H9 (cell line): ENCODE results near the gene CMTM8. TPM values are rescaled to one million over a fixed set of nuclear protein-coding genes. Genes with fewer than 3 reads are reported as not detected.

Experiments
- DNase-seq: peaks from one replicate; pipeline ENCODE4 v3.0.0-alpha.2; 2017
- H2AFZ ChIP-seq: one replicate; pipeline ENCODE4 v1.6.1; 2013; ENCODE audit warnings: mild to moderate bottlenecking, low read length, control low read depth, moderate library complexity
- H2AK5ac ChIP-seq: 2 replicates; pipeline ENCODE4 v1.6.1; 2013; ENCODE audit warnings: low read length, control low read depth, mixed read lengths; ENCODE audit not compliant: insufficient read length
- H2BK120ac ChIP-seq: one replicate; pipeline ENCODE4 v1.6.1; 2013; ENCODE audit warnings: low read depth, mild to moderate bottlenecking, low read length, control low read depth, inconsistent platforms; ENCODE audit not compliant: poor library complexity, severe bottlenecking
- H2BK12ac ChIP-seq: 2 replicates; pipeline ENCODE4 v1.6.1; 2013; ENCODE audit warnings: low read length, control low read depth, mixed read lengths, low read depth; ENCODE audit not compliant: insufficient read length
- H2BK15ac ChIP-seq: 2 replicates; pipeline ENCODE4 v1.6.1; 2013; ENCODE audit warnings: low read depth, low read length, control low read depth
- H2BK20ac ChIP-seq: one replicate; pipeline ENCODE4 v1.6.1; 2013; ENCODE audit warnings: low read depth, mild to moderate bottlenecking, low read length, control low read depth, inconsistent platforms; ENCODE audit not compliant: poor library complexity, severe bottlenecking
- H2BK5ac ChIP-seq: 2 replicates; pipeline ENCODE4 v1.6.1; 2013; ENCODE audit warnings: low read length, control low read depth, mixed read lengths; ENCODE audit not compliant: insufficient read length
- H3K14ac ChIP-seq: 2 replicates; pipeline ENCODE4 v1.6.1; 2013; ENCODE audit warnings: low read length, control low read depth; ENCODE audit not compliant: insufficient read depth
- H3K18ac ChIP-seq: 2 replicates; pipeline ENCODE4 v1.6.1; 2013; ENCODE audit warnings: low read depth, mild to moderate bottlenecking, mixed read lengths, low read length, control low read depth; ENCODE audit not compliant: insufficient read length
- H3K23ac ChIP-seq: 2 replicates; pipeline ENCODE4 v1.6.1; 2013; ENCODE audit warnings: low read length, control low read depth, mixed read lengths, low read depth; ENCODE audit not compliant: insufficient read length
- H3K23me2 ChIP-seq: 2 replicates; pipeline ENCODE4 v1.6.1; 2013; ENCODE audit warnings: low read depth, mild to moderate bottlenecking, mixed read lengths, low read length, control low read depth; ENCODE audit not compliant: insufficient read length, poor library complexity, severe bottlenecking
- H3K27ac ChIP-seq: 2 replicates; pipeline ENCODE4 v1.5.1; 2013; ENCODE audit warnings: low read length, control low read depth, mixed read lengths, low read depth; ENCODE audit not compliant: insufficient read length
- H3K27me3 ChIP-seq: 2 replicates; pipeline ENCODE4 v1.6.1; 2013; ENCODE audit warnings: low read length, control low read depth, inconsistent platforms; ENCODE audit not compliant: insufficient read depth
- H3K4ac ChIP-seq: 2 replicates; pipeline ENCODE4 v1.6.1; 2013; ENCODE audit warnings: low read depth, mild to moderate bottlenecking, control low read depth, inconsistent platforms, low read length, moderate library complexity
- H3K4me1 ChIP-seq: 2 replicates; pipeline ENCODE4 v1.6.1; 2013; ENCODE audit warnings: low read length, control low read depth, inconsistent platforms; ENCODE audit not compliant: insufficient read depth
- H3K4me2 ChIP-seq: 2 replicates; pipeline ENCODE4 v1.6.1; 2013; ENCODE audit warnings: low read length, control low read depth, mixed read lengths; ENCODE audit not compliant: insufficient read length, insufficient read depth
- H3K56ac ChIP-seq: 2 replicates; pipeline ENCODE4 v1.6.1; 2013; ENCODE audit warnings: low read depth, mild to moderate bottlenecking, mixed read lengths, low read length, control low read depth; ENCODE audit not compliant: insufficient read length
- H3K79me1 ChIP-seq: 2 replicates; pipeline ENCODE4 v1.6.1; 2013; ENCODE audit warnings: low read depth, mild to moderate bottlenecking, moderate library complexity, low read length, control low read depth, inconsistent platforms; ENCODE audit not compliant: insufficient read depth, poor library complexity, severe bottlenecking
- H3K79me2 ChIP-seq: 2 replicates; pipeline ENCODE4 v1.6.1; 2013; ENCODE audit warnings: low read length, control low read depth, inconsistent platforms; ENCODE audit not compliant: insufficient read depth
- H3K9ac ChIP-seq: 2 replicates; pipeline ENCODE4 v1.6.1; 2013; ENCODE audit warnings: low read length, control low read depth, mixed read lengths; ENCODE audit not compliant: insufficient read length; ENCODE audit errors: extremely low read depth
- H3K9me3 ChIP-seq: one replicate; pipeline ENCODE4 v1.6.1; 2013; ENCODE audit warnings: low read depth, low read length, inconsistent platforms; ENCODE audit not compliant: control insufficient read depth
- H3T11ph ChIP-seq: one replicate; pipeline ENCODE4 v1.6.1; 2013; ENCODE audit warnings: mild to moderate bottlenecking, low read length, control low read depth, inconsistent platforms
- H4K20me1 ChIP-seq: one replicate; pipeline ENCODE4 v1.6.1; 2013; ENCODE audit not compliant: control insufficient read depth, insufficient read length, insufficient read depth
- H4K5ac ChIP-seq: 2 replicates; pipeline ENCODE4 v1.6.1; 2013; ENCODE audit warnings: low read depth, mild to moderate bottlenecking, mixed read lengths, low read length, control low read depth; ENCODE audit not compliant: insufficient read length
- H4K8ac ChIP-seq: replicated peaks from 2 replicates; pipeline ENCODE4 v1.6.1; 2013; ENCODE audit warnings: low read length, control low read depth, mixed read lengths, low read depth; ENCODE audit not compliant: insufficient read length
- H4K91ac ChIP-seq: 2 replicates; pipeline ENCODE4 v1.6.1; 2013; ENCODE audit warnings: low read depth, mild to moderate bottlenecking, moderate library complexity, mixed read lengths, low read length, control low read depth; ENCODE audit not compliant: insufficient read length
- H3K27ac Mint-ChIP-seq, 3 experiments: 2 replicates in 2 of 3; 3 replicates in 1 of 3; pipeline ENCODE4 v1.8.0; 2020 to 2021; ENCODE audit warnings: mixed read lengths in 3 of 3, mild to moderate bottlenecking in 1 of 3, moderate library complexity in 1 of 3
- H3K27me3 Mint-ChIP-seq: 2 replicates; pipeline ENCODE4 v1.8.0; 2021; ENCODE audit warnings: low read depth, mild to moderate bottlenecking, moderate library complexity, mixed read lengths
- H3K36me3 Mint-ChIP-seq, 3 experiments: 2 replicates in 2 of 3; 3 replicates in 1 of 3; pipeline ENCODE4 v1.8.0; 2020 to 2021; ENCODE audit warnings: low read depth in 3 of 3, mixed read lengths in 3 of 3; ENCODE audit not compliant: insufficient read depth in 1 of 3
- H3K4me1 Mint-ChIP-seq, 2 experiments: 2 replicates each; pipeline ENCODE4 v1.8.0; 2020; ENCODE audit warnings: mixed read lengths in 2 of 2
- H3K4me3 Mint-ChIP-seq, 2 experiments: 2 replicates in 1 of 2; 3 replicates in 1 of 2; pipeline ENCODE4 v1.8.0; 2020 to 2021; ENCODE audit warnings: mild to moderate bottlenecking in 2 of 2, mixed read lengths in 2 of 2, moderate library complexity in 1 of 2
- H3K9me3 Mint-ChIP-seq, 2 experiments: 2 replicates in 1 of 2; 3 replicates in 1 of 2; pipeline ENCODE4 v1.8.0; 2020; ENCODE audit warnings: mild to moderate bottlenecking in 2 of 2, mixed read lengths in 2 of 2, moderate library complexity in 1 of 2
- WGBS: extraction: QIAGEN DNeasy Blood & Tissue Kit; methylation state at CpG from one replicate; pipeline ENCODE4 v1.1.7; 2013; ENCODE audit warnings: missing lambda C conversion rate, low lambda C conversion rate, mixed read lengths; ENCODE audit not compliant: insufficient read length; ENCODE audit errors: extremely low coverage; 5-methylcytosine and 5-hydroxymethylcytosine counted together
- total RNA-seq: library from RNA; stranded (reverse); gene quantifications from 2 replicates; pipeline ENCODE4 v1.2.1, GENCODE V29; 2021
- TF ChIP-seq, protein P1 (sequence below): fragments of 200-600 bp; sonication (generic); conservative IDR thresholded peaks from 3 replicates; pipeline ENCODE4 v1.8.0; 2021; ENCODE audit warnings: antibody characterized with exemption, mild to moderate bottlenecking

The CMTM8 gene
- total RNA-seq, 1 experiment from 2014 or later: 4.0 TPM

- no peaks in the 10 kb centered on the region for H3K9me3 Mint-ChIP-seq
- H3K4me3 Mint-ChIP-seq: no peak overlapping the region
- H2AK5ac ChIP-seq: peak overlapping the region; percentile 42
- H3K9ac ChIP-seq: no peak overlapping the region
- no peaks in the 10 kb centered on the region for H3K27me3 ChIP-seq
- H3K23ac ChIP-seq: no peak overlapping the region
- H4K20me1 ChIP-seq: no peaks in the 10 kb centered on the region
- no peak for DNase-seq
- TF ChIP-seq, protein P1, sequence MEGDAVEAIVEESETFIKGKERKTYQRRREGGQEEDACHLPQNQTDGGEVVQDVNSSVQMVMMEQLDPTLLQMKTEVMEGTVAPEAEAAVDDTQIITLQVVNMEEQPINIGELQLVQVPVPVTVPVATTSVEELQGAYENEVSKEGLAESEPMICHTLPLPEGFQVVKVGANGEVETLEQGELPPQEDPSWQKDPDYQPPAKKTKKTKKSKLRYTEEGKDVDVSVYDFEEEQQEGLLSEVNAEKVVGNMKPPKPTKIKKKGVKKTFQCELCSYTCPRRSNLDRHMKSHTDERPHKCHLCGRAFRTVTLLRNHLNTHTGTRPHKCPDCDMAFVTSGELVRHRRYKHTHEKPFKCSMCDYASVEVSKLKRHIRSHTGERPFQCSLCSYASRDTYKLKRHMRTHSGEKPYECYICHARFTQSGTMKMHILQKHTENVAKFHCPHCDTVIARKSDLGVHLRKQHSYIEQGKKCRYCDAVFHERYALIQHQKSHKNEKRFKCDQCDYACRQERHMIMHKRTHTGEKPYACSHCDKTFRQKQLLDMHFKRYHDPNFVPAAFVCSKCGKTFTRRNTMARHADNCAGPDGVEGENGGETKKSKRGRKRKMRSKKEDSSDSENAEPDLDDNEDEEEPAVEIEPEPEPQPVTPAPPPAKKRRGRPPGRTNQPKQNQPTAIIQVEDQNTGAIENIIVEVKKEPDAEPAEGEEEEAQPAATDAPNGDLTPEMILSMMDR: no peak
- no peaks in the 10 kb centered on the region for H3K9me3 ChIP-seq
- no peak overlapping the region for H2BK12ac ChIP-seq
- H3K18ac ChIP-seq: no peak overlapping the region
- no peak overlapping the region for H3K27ac ChIP-seq
- H3K4ac ChIP-seq: no peak overlapping the region
- H3K14ac ChIP-seq: no peak overlapping the region
- no peak overlapping the region for H2BK15ac ChIP-seq
- no CpG with 5 or more reads among the region's 3 CpGs for WGBS
- no peak overlapping the region for H2BK20ac ChIP-seq
- H2BK5ac ChIP-seq: no peak overlapping the region
- peaks cover 44 to 50% of the 10 kb centered on the region in 2 experiments for H3K4me1 Mint-ChIP-seq
- H3K4me1 ChIP-seq: peaks cover 9% of the 10 kb centered on the region; the same call in 1 of the 2 replicates
- H2BK120ac ChIP-seq: no peak overlapping the region
- H3K4me2 ChIP-seq: no peak overlapping the region
- H4K5ac ChIP-seq: no peak overlapping the region
- no peak overlapping the region for H3T11ph ChIP-seq
- no peaks in the 10 kb centered on the region for H3K79me1 ChIP-seq
- H3K36me3 Mint-ChIP-seq: peaks cover 0 to 3% (median 0%) of the 10 kb centered on the region in 3 experiments; a peak in 1 of 7 replicates
- no peak overlapping the region for H3K56ac ChIP-seq
- H3K27me3 Mint-ChIP-seq: no peaks in the 10 kb centered on the region; the same call in 1 of the 2 replicates
- no peak overlapping the region for H3K27ac Mint-ChIP-seq
- no peak overlapping the region for H4K8ac ChIP-seq
- no peak overlapping the region for H4K91ac ChIP-seq
- H3K79me2 ChIP-seq: no peaks in the 10 kb centered on the region
- no peak overlapping the region for H2AFZ ChIP-seq
- H3K23me2 ChIP-seq: no peaks in the 10 kb centered on the region
Measured at GRCh38 chr3:32306072-32306471, 67.6 kb downstream of the CMTM8 start.
